Peyer's patch (tissue), 4 donors: ENCODE results near the gene PRKAR1B. TPM values are rescaled to one million over a fixed set of nuclear protein-coding genes. Genes with fewer than 3 reads are reported as not detected.

Source experiments
- DNase-seq, 3 donors: peaks; one replicate each; pipeline ENCODE4 v3.0.0-alpha.2; 2017 to 2019
- H3K27ac ChIP-seq, 4 donors: fragments of 200-600 bp; sonication (generic); one replicate each; pipeline ENCODE4 v1.5.1; 2016 to 2019
- H3K27me3 ChIP-seq, 2 donors: fragments of 200-600 bp; sonication (generic); one replicate each; pipeline ENCODE4 v1.5.1; 2019
- H3K36me3 ChIP-seq, 3 donors: fragments of 200-600 bp; sonication (generic); one replicate each; pipeline ENCODE4 v1.5.1; 2016 to 2019
- H3K4me1 ChIP-seq, 4 donors: fragments of 200-600 bp; sonication (generic); one replicate each; pipeline ENCODE4 v1.5.1; 2016 to 2019
- H3K4me3 ChIP-seq, 4 donors: fragments of 200-600 bp; sonication (generic); 1 replicate in 3 of 4; 2 replicates in 1 of 4; pipeline ENCODE4 v1.5.1; 2016 to 2019; ENCODE audit warnings: mild to moderate bottlenecking in 1 of 4
- H3K9me3 ChIP-seq, 4 donors: fragments of 200-600 bp; sonication (generic); one replicate each; pipeline ENCODE4 v1.5.1; 2016 to 2019; ENCODE audit warnings: mild to moderate bottlenecking in 1 of 4
- POLR2A ChIP-seq, 2 donors: fragments of 450-650 bp; IDR thresholded peaks; one replicate each; pipeline ENCODE4 v1.5.1; 2017; ENCODE audit warnings: antibody characterized with exemption in 2 of 2, mild to moderate bottlenecking in 2 of 2, moderate library complexity in 2 of 2
- total RNA-seq, 4 donors: library from RNA; depleted of rRNA; stranded (reverse); fragments of >200 nt; gene quantifications; one replicate each; pipeline ENCODE4 v1.1.0, GENCODE V29; 2016
- TF ChIP-seq, protein P1 (sequence below), 6 experiments: fragments of 450-650 bp in 4 of 6; fragments of 200-600 bp in 2 of 6; sonication (generic) in 1 of 6; IDR thresholded peaks; one replicate each; pipeline ENCODE4 v1.5.1; 2017 to 2019; ENCODE audit warnings: antibody characterized with exemption in 6 of 6, mild to moderate bottlenecking in 3 of 6, moderate library complexity in 1 of 6

PRKAR1B gene
- total RNA-seq, 4 donors from 2014 or later = 13.0 to 42.9 (median 17.0) TPM

DNA sequence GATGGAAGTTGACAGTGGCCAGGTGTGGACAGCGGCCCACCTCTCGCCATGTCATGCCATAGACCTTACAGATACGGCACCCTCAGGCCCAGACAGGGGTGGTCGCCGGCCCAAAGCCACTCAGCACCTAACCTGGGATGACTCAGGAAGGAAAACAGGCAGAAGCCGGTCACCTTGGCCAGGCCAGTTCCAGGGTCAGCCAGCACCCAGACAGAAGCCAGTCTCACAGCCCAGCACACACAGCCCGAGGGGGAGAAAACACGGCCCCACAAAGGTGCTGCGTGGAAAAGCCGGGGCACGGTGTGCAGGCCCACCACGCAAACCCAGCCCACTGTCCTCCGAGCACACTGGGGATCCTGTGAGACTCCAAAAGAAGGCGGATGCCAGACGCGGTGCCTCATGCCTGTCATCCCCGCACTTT, 95.8 kb downstream of the PRKAR1B start:
- no peaks in the 10 kb centered on the region for H3K36me3 ChIP-seq
- H3K27ac ChIP-seq = no peak overlapping the region
- no peaks in the 10 kb centered on the region for H3K9me3 ChIP-seq
- H3K4me3 ChIP-seq = no peak overlapping the region
- DNase-seq = no peak
- H3K4me1 ChIP-seq = no peaks in the 10 kb centered on the region
- TF ChIP-seq, protein P1, sequence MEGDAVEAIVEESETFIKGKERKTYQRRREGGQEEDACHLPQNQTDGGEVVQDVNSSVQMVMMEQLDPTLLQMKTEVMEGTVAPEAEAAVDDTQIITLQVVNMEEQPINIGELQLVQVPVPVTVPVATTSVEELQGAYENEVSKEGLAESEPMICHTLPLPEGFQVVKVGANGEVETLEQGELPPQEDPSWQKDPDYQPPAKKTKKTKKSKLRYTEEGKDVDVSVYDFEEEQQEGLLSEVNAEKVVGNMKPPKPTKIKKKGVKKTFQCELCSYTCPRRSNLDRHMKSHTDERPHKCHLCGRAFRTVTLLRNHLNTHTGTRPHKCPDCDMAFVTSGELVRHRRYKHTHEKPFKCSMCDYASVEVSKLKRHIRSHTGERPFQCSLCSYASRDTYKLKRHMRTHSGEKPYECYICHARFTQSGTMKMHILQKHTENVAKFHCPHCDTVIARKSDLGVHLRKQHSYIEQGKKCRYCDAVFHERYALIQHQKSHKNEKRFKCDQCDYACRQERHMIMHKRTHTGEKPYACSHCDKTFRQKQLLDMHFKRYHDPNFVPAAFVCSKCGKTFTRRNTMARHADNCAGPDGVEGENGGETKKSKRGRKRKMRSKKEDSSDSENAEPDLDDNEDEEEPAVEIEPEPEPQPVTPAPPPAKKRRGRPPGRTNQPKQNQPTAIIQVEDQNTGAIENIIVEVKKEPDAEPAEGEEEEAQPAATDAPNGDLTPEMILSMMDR (IDR thresholded peaks at IDR 0.05) = no peak
- TF ChIP-seq POLR2A (IDR thresholded peaks at IDR 0.05) = no peak
- H3K27me3 ChIP-seq = no peaks in the 10 kb centered on the region

DNA sequence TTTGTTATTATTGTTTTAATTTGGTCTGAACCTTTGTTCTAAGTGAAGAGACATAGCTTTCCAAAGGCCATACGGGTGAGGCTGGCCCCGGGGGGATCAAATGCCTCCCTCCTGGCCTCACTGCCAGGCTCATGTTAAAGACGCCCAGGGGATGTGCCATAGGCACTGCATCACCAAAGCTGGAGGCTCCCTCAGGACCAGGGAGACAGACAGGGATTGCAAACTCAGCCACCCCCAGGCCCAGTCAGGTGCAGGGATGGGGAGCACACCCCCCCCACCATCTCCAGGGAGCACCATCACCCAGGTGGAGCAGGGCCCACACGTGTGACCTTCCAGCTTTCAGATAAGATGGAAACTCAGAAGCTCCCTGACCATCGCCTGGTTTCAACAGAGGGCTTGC, 96.5 kb downstream of the PRKAR1B start:
- no peaks in the 10 kb centered on the region for H3K27me3 ChIP-seq
- H3K27ac ChIP-seq = no peak overlapping the region
- TF ChIP-seq, protein P1 (IDR thresholded peaks at IDR 0.05) = no peak
- TF ChIP-seq POLR2A (IDR thresholded peaks at IDR 0.05) = no peak
- peaks cover 0 to 1% (median 0%) of the 10 kb centered on the region in 4 donors for H3K9me3 ChIP-seq
- DNase-seq = no peak
- no peaks in the 10 kb centered on the region for H3K4me1 ChIP-seq
- H3K36me3 ChIP-seq = no peaks in the 10 kb centered on the region
- no peak overlapping the region for H3K4me3 ChIP-seq

DNA sequence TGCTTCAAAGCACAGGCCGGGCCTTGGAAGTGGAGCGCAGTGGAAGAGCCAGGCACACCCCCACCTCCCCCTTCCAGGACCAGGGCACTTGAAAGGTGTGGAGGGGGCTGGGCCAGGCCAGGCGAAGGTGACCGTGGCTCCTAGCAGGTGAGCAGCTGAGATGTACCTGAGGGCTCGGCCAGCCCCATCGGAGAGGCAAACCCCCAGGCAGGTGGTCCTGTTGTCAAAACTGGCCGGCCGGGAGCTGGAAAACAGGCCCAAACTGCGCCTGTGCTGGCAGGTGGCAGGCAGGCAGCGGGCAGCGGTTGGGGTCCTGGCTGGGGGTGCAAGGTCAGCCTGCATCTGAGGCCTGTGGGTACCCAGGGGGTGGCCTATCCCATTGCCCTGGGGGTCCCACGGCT, 97.0 kb downstream of the PRKAR1B start:
- Histone ChIP-seq H3K27me3 (no peaks in the 10 kb centered on the region), H3K4me1 (no peaks in the 10 kb centered on the region), H3K9me3 (peaks cover 0 to 4% (median 0%) of the 10 kb centered on the region in 4 donors), H3K4me3 (no peak overlapping the region), H3K27ac (no peak overlapping the region), H3K36me3 (no peaks in the 10 kb centered on the region)
- TF ChIP-seq POLR2A (IDR thresholded peaks at IDR 0.05) = no peak
- TF ChIP-seq, protein P1 (IDR thresholded peaks at IDR 0.05) = no peak
- no peak for DNase-seq

DNA sequence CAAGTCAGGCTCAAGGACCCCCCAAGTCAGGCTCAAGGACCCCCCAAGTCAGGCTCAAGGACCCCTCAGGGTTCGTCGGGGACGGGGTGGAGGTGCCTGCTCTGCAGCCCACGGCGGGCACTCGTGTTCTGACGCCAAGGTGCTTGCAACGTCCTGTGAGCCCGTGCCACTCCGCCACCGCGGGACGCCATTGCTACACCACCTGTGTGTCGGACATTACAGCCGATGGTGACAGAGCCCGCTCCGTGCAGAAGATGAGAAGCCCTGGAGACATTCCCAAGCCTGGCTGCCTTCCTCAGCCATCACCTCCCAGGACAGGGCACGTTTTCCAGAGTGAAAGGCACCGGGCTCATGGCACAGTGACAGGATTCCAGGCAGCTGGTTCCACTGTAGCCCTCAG, 98.3 kb downstream of the PRKAR1B start:
- DNase-seq = no peak

DNA sequence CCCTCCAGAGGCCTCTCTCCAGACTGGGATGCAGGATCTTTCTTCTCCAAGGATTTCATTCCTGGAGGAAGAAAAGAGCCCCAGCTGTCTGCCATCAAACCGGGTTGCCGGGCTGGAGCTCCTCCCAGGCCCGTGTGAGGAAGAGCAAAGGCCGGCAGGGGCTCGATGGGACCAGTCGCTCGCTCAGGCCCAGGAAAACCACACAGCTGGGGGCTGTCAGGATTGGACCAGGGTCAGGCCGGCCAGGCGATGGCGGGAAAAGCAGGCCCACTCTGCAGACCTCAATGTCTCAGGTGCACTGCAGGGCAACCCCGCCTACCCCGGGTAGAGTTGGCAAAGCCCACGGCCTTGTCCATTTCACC, 98.7 kb downstream of the PRKAR1B start:
- no peak overlapping the region for H3K27ac ChIP-seq
- no peaks in the 10 kb centered on the region for H3K27me3 ChIP-seq
- H3K36me3 ChIP-seq = no peaks in the 10 kb centered on the region
- H3K9me3 ChIP-seq = peaks cover 0 to 4% (median 0%) of the 10 kb centered on the region in 4 donors
- no peak overlapping the region for H3K4me3 ChIP-seq
- no peaks in the 10 kb centered on the region for H3K4me1 ChIP-seq
- TF ChIP-seq POLR2A (IDR thresholded peaks at IDR 0.05) = no peak
- TF ChIP-seq, protein P1 (IDR thresholded peaks at IDR 0.05) = no peak
- DNase-seq = no peak

More for the DNA sequence above, 98.3 kb downstream of the PRKAR1B start:
- Histone ChIP-seq H3K36me3 (no peaks in the 10 kb centered on the region), H3K4me3 (no peak overlapping the region), H3K4me1 (no peaks in the 10 kb centered on the region), H3K27me3 (no peaks in the 10 kb centered on the region), H3K27ac (no peak overlapping the region), H3K9me3 (peaks cover 0 to 4% (median 0%) of the 10 kb centered on the region in 4 donors)
- TF ChIP-seq, protein P1 (IDR thresholded peaks at IDR 0.05) = no peak
